WI38 (cell line): ENCODE results near the gene SPINK1.

Source experiments
- H3K4me3 ChIP-seq: 2 replicates; pipeline ENCODE4 v1.5.1; 2011; ENCODE audit warnings: low read depth, mild to moderate bottlenecking, control low read depth, low read length
- CTCF ChIP-seq: IDR thresholded peaks from 2 replicates; pipeline ENCODE4 v1.5.1; 2012; ENCODE audit warnings: low read depth, mild to moderate bottlenecking, control low read depth, low read length

The SPINK1 gene

GRCh38 chr5:147782110-147783028 is 49.1 kb downstream of the SPINK1 start, which contains the start of gene JAKMIP2:
JAKMIP2 (minus strand) TSS chr5:147782728; CDS start chr5:147671806, 110,922 bp downstream.
- H3K4me3 ChIP-seq = no peak within 1 kb of the TSS
- TF ChIP-seq CTCF = no peak

- no peak for TF ChIP-seq CTCF
- H3K4me3 ChIP-seq = no peak overlapping the region
Observed at GRCh38 chr5:147780924-147781573, 50.4 kb downstream of the SPINK1 start.

GRCh38 chr5:147779694-147780093 is 51.8 kb downstream of the SPINK1 start:
- no peak overlapping the region for H3K4me3 ChIP-seq
- no peak for TF ChIP-seq CTCF

- H3K4me3 ChIP-seq = no peak overlapping the region
- no peak for TF ChIP-seq CTCF
Observed at GRCh38 chr5:147776989-147777388, 54.5 kb downstream of the SPINK1 start.
